NCI-H69 (cell line): ENCODE results near the gene HYAL3.

Source experiments
- DNase-seq: peaks from one replicate; lab custom pipeline; 2025; lab: John Stamatoyannopoulos, UW

Gene HYAL3

GRCh38 chr3:50327943-50328691 is 28.9 kb upstream of the HYAL3 start, which contains the start of gene TUSC2:
Gene TUSC2 (minus strand): TSS chr3:50328223. CDS start chr3:50328099, 124 bp downstream.
- peak; percentile 96 for DNase-seq

- no peak for DNase-seq
Measured at GRCh38 chr3:50327129-50327528, 27.9 kb upstream of the HYAL3 start.

- DNase-seq = no peak
Measured at GRCh38 chr3:50326182-50326541, 27.0 kb upstream of the HYAL3 start.

- DNase-seq = no peak
Measured at GRCh38 chr3:50325497-50326181, 26.4 kb upstream of the HYAL3 start.

- no peak for DNase-seq
Measured at GRCh38 chr3:50325113-50325480, 25.9 kb upstream of the HYAL3 start.

GRCh38 chr3:50324351-50325112 is 25.3 kb upstream of the HYAL3 start:
- DNase-seq = peak; percentile 75

- no peak for DNase-seq
Measured at GRCh38 chr3:50323614-50324199, 24.5 kb upstream of the HYAL3 start.

- DNase-seq = no peak
Measured at GRCh38 chr3:50323092-50323600, 23.9 kb upstream of the HYAL3 start.

GRCh38 chr3:50322386-50323091 is 23.3 kb upstream of the HYAL3 start, which contains the start of gene HYAL2:
Gene HYAL2 (minus strand): TSS chr3:50322745. CDS start chr3:50320489, 2,256 bp downstream.
- peak; percentile 66 for DNase-seq

GRCh38 chr3:50322115-50322385 is 22.8 kb upstream of the HYAL3 start:
- no peak for DNase-seq

GRCh38 chr3:50321336-50322114 is 22.3 kb upstream of the HYAL3 start:
- peak; percentile 89 for DNase-seq

GRCh38 chr3:50320853-50321335 is 21.7 kb upstream of the HYAL3 start:
- DNase-seq = peak; percentile 82

- no peak for DNase-seq
Measured at GRCh38 chr3:50319894-50320625, 20.9 kb upstream of the HYAL3 start.

GRCh38 chr3:50319181-50319893 is 20.1 kb upstream of the HYAL3 start:
- no peak for DNase-seq

GRCh38 chr3:50318615-50319014 is 19.4 kb upstream of the HYAL3 start:
- peak; percentile 57 for DNase-seq

- DNase-seq = no peak
Measured at GRCh38 chr3:50318163-50318562, 19.0 kb upstream of the HYAL3 start.

GRCh38 chr3:50317300-50317699 is 18.1 kb upstream of the HYAL3 start:
- peak; percentile 23 for DNase-seq

GRCh38 chr3:50316657-50317242 is 17.5 kb upstream of the HYAL3 start:
- DNase-seq = peak; percentile 54

GRCh38 chr3:50314816-50315215 is 15.6 kb upstream of the HYAL3 start:
- DNase-seq = no peak
